Erythroblast (primary cell): Measurements from ENCODE around the gene IGLON5.

Experiments used
- DNase-seq, 2 experiments: peaks; one replicate each; lab custom pipeline; 2025; lab: John Stamatoyannopoulos, UW
- GATA1 ChIP-seq: IDR thresholded peaks from 2 replicates; pipeline ENCODE4 v1.6.1; 2011; ENCODE audit warnings: low read depth, mild to moderate bottlenecking, control low read depth, low read length, moderate library complexity
- POLR2A ChIP-seq: IDR thresholded peaks from 2 replicates; pipeline ENCODE4 v1.6.1; 2011; ENCODE audit warnings: mild to moderate bottlenecking, low read length

Gene IGLON5

GRCh38 chr19:51324167-51324481, 12.7 kb downstream of the IGLON5 start:
- TF ChIP-seq POLR2A (no peak), GATA1 (no peak)
- no peak for DNase-seq

GRCh38 chr19:51325161-51325976, 13.9 kb downstream of the IGLON5 start:
- no peak for TF ChIP-seq GATA1
- no peak for TF ChIP-seq POLR2A
- no peak for DNase-seq

- no peak for DNase-seq
- TF ChIP-seq POLR2A, result no peak
- no peak for TF ChIP-seq GATA1
These were observed 15.0 kb downstream of the IGLON5 start for GRCh38 chr19:51326216-51327065.

- peak; percentile 81 to 83 for DNase-seq
These were observed 15.9 kb downstream of the IGLON5 start for GRCh38 chr19:51327066-51328001.

GRCh38 chr19:51329411-51329810, 18.0 kb downstream of the IGLON5 start:
- TF ChIP-seq GATA1 (no peak), POLR2A (no peak)
- DNase-seq, result no peak

More at GRCh38 chr19:51327066-51328001, 15.9 kb downstream of the IGLON5 start:
- TF ChIP-seq POLR2A (no peak), GATA1 (no peak)

GRCh38 chr19:51330366-51330765, 18.9 kb downstream of the IGLON5 start:
- DNase-seq, result no peak
- TF ChIP-seq GATA1, result no peak
- no peak for TF ChIP-seq POLR2A

- TF ChIP-seq POLR2A (no peak), GATA1 (no peak)
- DNase-seq, result no peak
These were observed 19.7 kb downstream of the IGLON5 start for GRCh38 chr19:51331193-51331592.

GRCh38 chr19:51331716-51332115, 20.3 kb downstream of the IGLON5 start:
- no peak for TF ChIP-seq POLR2A
- TF ChIP-seq GATA1, result no peak
- DNase-seq, result no peak

- TF ChIP-seq GATA1 (no peak), POLR2A (no peak)
- DNase-seq, result peak in 1 of 2 experiments; percentile 42
These were observed 22.5 kb downstream of the IGLON5 start for GRCh38 chr19:51333836-51334460.

GRCh38 chr19:51337141-51337860, 25.9 kb downstream of the IGLON5 start:
- TF ChIP-seq POLR2A, result no peak
- no peak for DNase-seq

- TF ChIP-seq POLR2A (no peak), GATA1 (no peak)
- DNase-seq, result no peak
These were observed 26.6 kb downstream of the IGLON5 start for GRCh38 chr19:51337861-51338562.
